Measurements from ENCODE around the gene PHF21B.

PHF21B gene

DNA sequence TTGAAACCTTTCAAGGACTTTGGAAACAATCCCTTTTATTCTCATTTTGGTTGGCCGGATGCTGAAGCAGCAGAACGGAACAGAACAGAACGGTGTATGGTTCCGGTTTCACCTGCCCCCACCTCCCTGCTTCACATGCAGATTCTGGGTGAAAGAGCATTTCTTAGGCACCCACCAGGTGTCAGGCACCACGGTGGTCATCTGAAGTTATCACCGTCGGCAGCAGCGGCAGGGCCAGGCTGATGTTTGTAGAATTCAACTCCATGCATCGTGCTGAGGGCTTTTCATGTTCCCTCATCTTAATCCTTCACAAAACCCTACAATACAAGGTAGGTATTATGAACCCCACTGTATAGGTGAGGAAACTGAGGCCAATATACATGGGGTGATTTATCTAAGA is 13.6 kb upstream of the PHF21B start:
- H3K4me3 ChIP-seq (ENCODE audit: control insufficient read depth, low read depth, low read length), result no peak overlapping the region
- no peak for DNase-seq (ENCODE audit: low read depth)
- TF ChIP-seq, protein P1, sequence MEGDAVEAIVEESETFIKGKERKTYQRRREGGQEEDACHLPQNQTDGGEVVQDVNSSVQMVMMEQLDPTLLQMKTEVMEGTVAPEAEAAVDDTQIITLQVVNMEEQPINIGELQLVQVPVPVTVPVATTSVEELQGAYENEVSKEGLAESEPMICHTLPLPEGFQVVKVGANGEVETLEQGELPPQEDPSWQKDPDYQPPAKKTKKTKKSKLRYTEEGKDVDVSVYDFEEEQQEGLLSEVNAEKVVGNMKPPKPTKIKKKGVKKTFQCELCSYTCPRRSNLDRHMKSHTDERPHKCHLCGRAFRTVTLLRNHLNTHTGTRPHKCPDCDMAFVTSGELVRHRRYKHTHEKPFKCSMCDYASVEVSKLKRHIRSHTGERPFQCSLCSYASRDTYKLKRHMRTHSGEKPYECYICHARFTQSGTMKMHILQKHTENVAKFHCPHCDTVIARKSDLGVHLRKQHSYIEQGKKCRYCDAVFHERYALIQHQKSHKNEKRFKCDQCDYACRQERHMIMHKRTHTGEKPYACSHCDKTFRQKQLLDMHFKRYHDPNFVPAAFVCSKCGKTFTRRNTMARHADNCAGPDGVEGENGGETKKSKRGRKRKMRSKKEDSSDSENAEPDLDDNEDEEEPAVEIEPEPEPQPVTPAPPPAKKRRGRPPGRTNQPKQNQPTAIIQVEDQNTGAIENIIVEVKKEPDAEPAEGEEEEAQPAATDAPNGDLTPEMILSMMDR (IDR thresholded peaks at IDR 0.05; ENCODE audit: control insufficient read depth, insufficient read depth, low read depth, low read length, missing control alignments), result no peak

DNA sequence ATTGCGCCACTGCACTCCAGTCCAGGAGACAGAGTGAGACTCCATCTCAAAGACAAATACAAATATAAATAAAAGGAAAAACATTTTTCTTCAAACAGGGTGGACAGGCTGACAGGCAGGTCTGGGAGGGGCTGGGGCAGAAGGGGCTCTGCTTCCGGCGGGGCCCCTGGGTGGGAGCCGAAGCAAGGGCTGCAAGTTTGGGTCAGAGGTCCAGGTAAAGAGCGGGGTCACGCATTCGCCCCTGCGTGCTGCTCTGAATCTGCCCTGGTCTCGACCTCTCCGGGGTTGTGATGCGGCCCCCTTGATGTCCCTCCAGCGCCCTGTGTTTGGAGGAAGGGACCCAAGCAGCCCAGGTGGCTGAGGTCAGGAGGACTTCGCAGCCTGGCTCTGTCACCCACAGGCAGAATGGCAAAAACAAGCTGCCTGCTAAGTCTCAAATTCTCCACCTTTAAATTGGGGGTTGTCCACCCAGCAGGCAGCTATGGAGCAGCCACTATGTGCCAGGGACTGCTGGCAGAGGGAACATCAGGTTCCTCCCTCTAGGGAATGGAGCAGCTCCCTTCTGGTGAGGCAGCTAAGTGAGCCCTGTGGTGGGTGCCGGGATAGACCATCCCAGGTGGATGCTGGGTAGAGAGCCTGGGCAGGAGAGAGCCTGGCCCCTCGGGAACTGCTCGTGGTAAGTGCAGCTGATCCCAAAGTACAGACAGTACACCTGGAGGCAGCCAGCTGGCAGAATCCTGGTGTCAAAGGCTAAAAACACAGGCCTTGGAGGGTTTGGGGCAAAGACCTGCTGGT is 10.3 kb upstream of the PHF21B start:
- TF ChIP-seq, protein P1 (IDR thresholded peaks at IDR 0.05; ENCODE audit: control insufficient read depth, insufficient read depth, low read depth, low read length, missing control alignments), result no peak
- H3K4me3 ChIP-seq (ENCODE audit: control insufficient read depth, low read depth, low read length), result no peak overlapping the region
- no peak for DNase-seq (ENCODE audit: low read depth)

DNA sequence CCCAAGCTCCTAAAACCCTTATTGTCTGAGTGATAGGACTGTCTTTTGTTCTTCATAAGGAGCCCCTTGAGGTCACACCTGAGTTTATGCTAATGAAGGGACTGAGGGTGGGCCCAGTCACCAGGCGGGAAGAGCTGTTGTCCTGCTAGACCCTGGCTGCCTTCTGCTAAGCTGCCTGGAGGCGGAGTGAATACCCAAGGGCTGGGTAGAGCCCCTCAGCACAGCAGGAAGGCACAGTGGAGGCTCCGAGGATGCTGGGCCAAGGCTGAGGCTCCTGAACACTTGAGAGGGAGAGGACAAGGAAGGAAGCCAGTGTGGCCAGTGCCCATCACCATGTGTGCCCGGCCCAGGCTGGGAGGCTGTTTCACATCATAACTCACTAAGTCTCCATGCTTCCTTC is 4.8 kb upstream of the PHF21B start:
- no peak for DNase-seq (ENCODE audit: low read depth)
- H3K4me3 ChIP-seq (ENCODE audit: control insufficient read depth, low read depth, low read length), result no peak overlapping the region
- TF ChIP-seq, protein P1 (IDR thresholded peaks at IDR 0.05; ENCODE audit: control insufficient read depth, insufficient read depth, low read depth, low read length, missing control alignments), result no peak

DNA sequence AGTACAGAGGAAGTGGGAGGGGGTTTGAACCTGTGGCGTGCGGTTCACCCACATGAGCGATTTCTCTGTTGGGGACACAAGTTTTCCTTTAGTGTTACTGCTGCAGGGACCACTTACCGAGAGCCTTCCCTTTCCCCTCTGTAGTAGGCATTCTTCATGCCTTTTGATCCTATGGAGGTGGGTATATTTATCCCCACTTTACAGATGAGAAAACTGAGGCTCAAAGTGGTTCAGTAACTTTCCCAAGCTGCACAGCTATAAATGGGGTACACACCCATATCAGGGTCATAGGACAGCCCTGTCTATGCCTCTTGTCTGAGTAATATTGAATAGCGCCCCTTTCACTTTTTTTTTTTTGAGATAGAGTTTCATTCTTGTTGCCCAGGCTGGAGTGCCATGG is 3.3 kb upstream of the PHF21B start:
- TF ChIP-seq, protein P1 (IDR thresholded peaks at IDR 0.05; ENCODE audit: control insufficient read depth, insufficient read depth, low read depth, low read length, missing control alignments), result no peak
- no peak overlapping the region for H3K4me3 ChIP-seq (ENCODE audit: control insufficient read depth, low read depth, low read length)
- DNase-seq (ENCODE audit: low read depth), result no peak

DNA sequence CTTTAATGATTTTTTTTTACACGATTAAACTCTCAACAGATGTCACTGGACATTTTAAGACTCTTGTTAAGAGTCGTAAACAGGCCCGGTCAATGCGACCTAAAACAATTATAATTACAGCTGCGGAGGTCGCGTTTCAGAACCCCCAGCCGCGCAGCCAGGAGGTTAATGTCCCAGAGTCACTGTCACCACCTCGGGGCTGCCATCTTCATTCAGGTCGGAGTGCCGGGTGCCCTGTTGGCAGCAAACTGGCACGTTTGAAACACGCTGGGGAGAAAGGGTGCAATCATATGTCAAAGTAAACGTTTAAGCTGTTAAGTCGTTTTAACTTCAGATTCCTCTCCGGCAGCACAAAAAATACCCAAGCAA is 711 bp upstream of the PHF21B start:
- peak overlapping the region; percentile 27 for H3K4me3 ChIP-seq (ENCODE audit: control insufficient read depth, low read depth, low read length)
- DNase-seq (ENCODE audit: low read depth), result no peak
- TF ChIP-seq, protein P1 (IDR thresholded peaks at IDR 0.05; ENCODE audit: control insufficient read depth, insufficient read depth, low read depth, low read length, missing control alignments), result no peak

DNA sequence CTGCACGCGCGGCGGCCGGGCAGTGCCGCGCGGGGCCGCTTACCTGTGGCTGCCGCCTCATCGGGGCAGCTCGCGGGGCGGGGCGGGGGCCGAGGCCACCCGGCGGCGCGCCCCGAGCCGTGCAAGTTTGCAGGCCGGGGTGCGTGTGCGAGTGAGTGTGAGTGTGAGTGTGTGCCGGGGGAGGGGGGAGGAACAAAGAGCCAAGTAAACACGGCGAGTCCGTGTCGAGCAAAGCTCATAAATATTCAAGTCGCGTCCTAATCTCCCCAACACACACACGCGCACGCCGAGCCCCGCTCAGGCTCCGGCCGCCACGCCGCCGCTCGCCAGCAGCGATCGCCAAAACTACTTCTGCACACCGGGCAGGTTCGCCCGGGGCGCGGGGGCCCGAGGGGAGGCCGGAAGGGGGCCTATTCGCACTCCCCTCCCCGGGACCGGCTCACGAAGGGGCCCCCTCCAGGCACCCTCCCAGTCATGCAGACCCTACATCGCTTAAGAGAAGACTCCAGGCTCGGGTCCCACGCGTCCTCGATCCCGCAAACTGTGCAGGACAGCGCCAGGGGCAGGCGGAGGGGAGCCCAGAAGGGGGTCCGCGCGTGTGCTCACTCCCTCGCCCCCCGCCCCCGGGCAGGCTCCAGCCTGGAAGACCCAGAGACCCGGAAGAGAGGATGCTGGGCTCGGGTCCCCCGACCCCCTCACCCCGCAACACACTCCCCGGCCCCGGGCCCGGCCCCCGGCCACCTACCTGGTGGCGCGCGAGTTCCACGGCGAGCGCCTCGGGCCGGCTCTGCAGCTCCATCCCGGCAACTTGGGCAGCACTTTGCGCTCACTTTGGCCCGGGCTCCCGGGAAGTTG is 827 bp downstream of the PHF21B start:
- no peak for DNase-seq (ENCODE audit: low read depth)

More for the DNA sequence above, 827 bp downstream of the PHF21B start:
- no peak overlapping the region for H3K4me3 ChIP-seq (ENCODE audit: control insufficient read depth, low read depth, low read length)
- TF ChIP-seq, protein P1 (IDR thresholded peaks at IDR 0.05; ENCODE audit: control insufficient read depth, insufficient read depth, low read depth, low read length, missing control alignments), result no peak
